ENCODE data around the gene SUSD5.

SUSD5 gene

GRCh38 chr3:33229066-33229465 is 10.5 kb upstream of the SUSD5 start:
- no peak overlapping the region for H3K27ac ChIP-seq (ENCODE audit: low read depth, low read length, poor library complexity, severe bottlenecking)
- no peaks in the 10 kb centered on the region for H3K27me3 ChIP-seq (ENCODE audit: insufficient read depth, low read length)
- no peaks in the 10 kb centered on the region for H3K4me1 ChIP-seq (ENCODE audit: insufficient read depth, low read length, severe bottlenecking)
- no peaks in the 10 kb centered on the region for H3F3A ChIP-seq (ENCODE audit: insufficient read depth, low read length)
- no peak overlapping the region for H3K4me2 ChIP-seq (ENCODE audit: low read length)
- no peaks in the 10 kb centered on the region for H3K36me3 ChIP-seq (ENCODE audit: insufficient read depth, low read length)
- no peaks in the 10 kb centered on the region for H3K79me2 ChIP-seq (ENCODE audit: insufficient read depth, low read length)
- no peaks in the 10 kb centered on the region for H3K9me3 ChIP-seq (ENCODE audit: low read length)
- H3K9me2 ChIP-seq (ENCODE audit: low read depth, low read length): no peaks in the 10 kb centered on the region
- H3K4me3 ChIP-seq (ENCODE audit: low read depth, low read length, poor library complexity, severe bottlenecking): no peak overlapping the region
- TF ChIP-seq CTCF (IDR thresholded peaks at IDR 0.05; ENCODE audit: low read length) (no peak), EZH2 (IDR thresholded peaks at IDR 0.05; ENCODE audit: borderline replicate concordance, low read length) (no peak)
- no peak overlapping the region for H2AFZ ChIP-seq (ENCODE audit: low read length)
- H3K9ac ChIP-seq (ENCODE audit: low read length): no peak overlapping the region
- H4K20me1 ChIP-seq (ENCODE audit: insufficient read depth, low read length): no peaks in the 10 kb centered on the region

GRCh38 chr3:33221241-33221640 is 2.6 kb upstream of the SUSD5 start:
- Histone ChIP-seq H3K27me3 (ENCODE audit: insufficient read depth, low read length) (no peaks in the 10 kb centered on the region), H3F3A (ENCODE audit: insufficient read depth, low read length) (no peaks in the 10 kb centered on the region), H3K79me2 (ENCODE audit: insufficient read depth, low read length) (no peaks in the 10 kb centered on the region), H3K9ac (ENCODE audit: low read length) (no peak overlapping the region), H4K20me1 (ENCODE audit: insufficient read depth, low read length) (no peaks in the 10 kb centered on the region), H3K9me3 (ENCODE audit: low read length) (no peaks in the 10 kb centered on the region), H2AFZ (ENCODE audit: low read length) (no peak overlapping the region), H3K4me3 (ENCODE audit: low read depth, low read length, poor library complexity, severe bottlenecking) (no peak overlapping the region), H3K36me3 (ENCODE audit: insufficient read depth, low read length) (no peaks in the 10 kb centered on the region), H3K27ac (ENCODE audit: low read depth, low read length, poor library complexity, severe bottlenecking) (no peak overlapping the region), H3K4me2 (ENCODE audit: low read length) (no peak overlapping the region), H3K9me2 (ENCODE audit: low read depth, low read length) (no peaks in the 10 kb centered on the region), H3K4me1 (ENCODE audit: insufficient read depth, low read length, severe bottlenecking) (no peaks in the 10 kb centered on the region)
- no peak for TF ChIP-seq CTCF (IDR thresholded peaks at IDR 0.05; ENCODE audit: low read length)
- TF ChIP-seq EZH2 (IDR thresholded peaks at IDR 0.05; ENCODE audit: borderline replicate concordance, low read length): no peak

- Histone ChIP-seq H3K4me3 (ENCODE audit: low read depth, low read length, poor library complexity, severe bottlenecking) (no peak overlapping the region), H3K9me2 (ENCODE audit: low read depth, low read length) (no peaks in the 10 kb centered on the region), H3K9ac (ENCODE audit: low read length) (no peak overlapping the region), H3F3A (ENCODE audit: insufficient read depth, low read length) (no peaks in the 10 kb centered on the region), H3K4me2 (ENCODE audit: low read length) (no peak overlapping the region), H3K27ac (ENCODE audit: low read depth, low read length, poor library complexity, severe bottlenecking) (no peak overlapping the region), H4K20me1 (ENCODE audit: insufficient read depth, low read length) (no peaks in the 10 kb centered on the region), H3K27me3 (ENCODE audit: insufficient read depth, low read length) (no peaks in the 10 kb centered on the region), H3K4me1 (ENCODE audit: insufficient read depth, low read length, severe bottlenecking) (no peaks in the 10 kb centered on the region), H3K36me3 (ENCODE audit: insufficient read depth, low read length) (no peaks in the 10 kb centered on the region), H3K9me3 (ENCODE audit: low read length) (no peaks in the 10 kb centered on the region), H3K79me2 (ENCODE audit: insufficient read depth, low read length) (no peaks in the 10 kb centered on the region), H2AFZ (ENCODE audit: low read length) (no peak overlapping the region)
- TF ChIP-seq CTCF (IDR thresholded peaks at IDR 0.05; ENCODE audit: low read length) (no peak), EZH2 (IDR thresholded peaks at IDR 0.05; ENCODE audit: borderline replicate concordance, low read length) (no peak)
Measured at GRCh38 chr3:33219175-33219487, 521 bp upstream of the SUSD5 start.
